RWPE1 (cell line): ENCODE results near the gene TANGO6.

Experiments used
- CTCF ChIA-PET: fragments of 350-600 bp; sonication (Branson Sonifier 250); formaldehyde crosslinking; extraction: SDS; loops from one replicate; lab custom pipeline; 2021; lab: Yijun Ruan, JAX
- POLR2A ChIA-PET: fragments of 400-600 bp; formaldehyde crosslinking; extraction: SDS; loops from one replicate; lab custom pipeline; 2020; ENCODE audit warnings: antibody characterized with exemption; ENCODE audit not compliant: low non-redundant PET; lab: Yijun Ruan, JAX
- DNase-seq: peaks from one replicate; pipeline ENCODE4 v3.0.0; 2012; ENCODE audit warnings: low spot score
- H3K27ac ChIP-seq: fragments of 450-650 bp; 2 replicates; pipeline ENCODE4 v1.5.1; 2017
- TF ChIP-seq, protein P1 (sequence below): fragments of 450-650 bp; conservative IDR thresholded peaks from 2 replicates; pipeline ENCODE4 v1.5.1; 2017; ENCODE audit warnings: low read depth, mild to moderate bottlenecking

TANGO6 gene

DNA sequence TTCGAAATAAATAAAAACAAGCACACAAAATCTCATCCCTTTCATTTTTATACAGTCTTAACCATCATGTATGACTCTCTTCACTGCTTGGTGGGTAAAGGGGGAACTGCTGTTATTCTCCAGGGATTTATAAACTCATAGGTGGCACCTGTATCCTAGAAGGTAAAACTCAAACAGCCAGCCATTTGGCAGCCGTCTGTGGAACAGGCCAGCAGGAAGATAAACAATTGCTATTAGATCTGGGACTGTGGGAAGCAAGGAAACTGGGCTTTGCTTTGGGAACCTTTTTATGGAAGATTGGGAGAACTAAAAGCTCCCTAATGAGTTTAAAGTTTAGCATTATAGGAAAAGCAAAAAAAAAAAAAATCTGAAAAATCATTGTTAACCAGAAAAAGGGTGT, 126.0 kb downstream of the TANGO6 start:
- H3K27ac ChIP-seq = no peak overlapping the region
- no peak for DNase-seq
- TF ChIP-seq, protein P1, sequence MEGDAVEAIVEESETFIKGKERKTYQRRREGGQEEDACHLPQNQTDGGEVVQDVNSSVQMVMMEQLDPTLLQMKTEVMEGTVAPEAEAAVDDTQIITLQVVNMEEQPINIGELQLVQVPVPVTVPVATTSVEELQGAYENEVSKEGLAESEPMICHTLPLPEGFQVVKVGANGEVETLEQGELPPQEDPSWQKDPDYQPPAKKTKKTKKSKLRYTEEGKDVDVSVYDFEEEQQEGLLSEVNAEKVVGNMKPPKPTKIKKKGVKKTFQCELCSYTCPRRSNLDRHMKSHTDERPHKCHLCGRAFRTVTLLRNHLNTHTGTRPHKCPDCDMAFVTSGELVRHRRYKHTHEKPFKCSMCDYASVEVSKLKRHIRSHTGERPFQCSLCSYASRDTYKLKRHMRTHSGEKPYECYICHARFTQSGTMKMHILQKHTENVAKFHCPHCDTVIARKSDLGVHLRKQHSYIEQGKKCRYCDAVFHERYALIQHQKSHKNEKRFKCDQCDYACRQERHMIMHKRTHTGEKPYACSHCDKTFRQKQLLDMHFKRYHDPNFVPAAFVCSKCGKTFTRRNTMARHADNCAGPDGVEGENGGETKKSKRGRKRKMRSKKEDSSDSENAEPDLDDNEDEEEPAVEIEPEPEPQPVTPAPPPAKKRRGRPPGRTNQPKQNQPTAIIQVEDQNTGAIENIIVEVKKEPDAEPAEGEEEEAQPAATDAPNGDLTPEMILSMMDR = no peak
- CTCF ChIA-PET = no interaction called here
- POLR2A ChIA-PET = no interaction called here

GRCh38 chr16:68972013-68972412, 128.7 kb downstream of the TANGO6 start:
- ChIA-PET CTCF (interaction anchor here (0.6 kb wide), 1 partner anchor 332 kb away, joined by 4 read pairs; no protein-coding TSS in a partner anchor), POLR2A (no interaction called here)
- H3K27ac ChIP-seq = no peak overlapping the region
- TF ChIP-seq, protein P1 = no peak
- DNase-seq = no peak

DNA sequence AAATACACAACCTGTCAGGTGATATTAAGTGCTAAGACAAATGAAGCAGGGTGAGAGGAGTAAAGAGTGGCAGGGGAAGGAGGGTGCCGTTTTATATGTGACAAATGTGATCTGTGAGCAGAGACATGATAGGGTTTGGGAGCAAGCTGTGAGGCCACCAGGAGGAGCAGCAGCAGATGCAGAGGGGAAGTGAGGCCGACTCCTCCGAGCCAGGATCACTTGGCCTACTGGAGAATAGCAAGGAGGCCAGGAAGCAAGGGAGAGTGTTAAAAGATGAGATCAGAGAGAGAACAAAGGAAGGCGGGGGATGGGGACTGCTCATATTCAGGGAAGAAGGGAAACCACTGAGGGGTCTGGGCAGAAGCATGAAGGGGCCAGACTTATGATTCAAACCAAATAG, 129.4 kb downstream of the TANGO6 start:
- no peak overlapping the region for H3K27ac ChIP-seq
- ChIA-PET CTCF (interaction anchor here (0.6 to 1.0 kb wide), 2 partner anchors 133 to 331 kb away, joined by 3 to 4 read pairs; partner anchors contain the start of gene HAS3), POLR2A (no interaction called here)
- TF ChIP-seq, protein P1 = no peak
- no peak for DNase-seq

DNA sequence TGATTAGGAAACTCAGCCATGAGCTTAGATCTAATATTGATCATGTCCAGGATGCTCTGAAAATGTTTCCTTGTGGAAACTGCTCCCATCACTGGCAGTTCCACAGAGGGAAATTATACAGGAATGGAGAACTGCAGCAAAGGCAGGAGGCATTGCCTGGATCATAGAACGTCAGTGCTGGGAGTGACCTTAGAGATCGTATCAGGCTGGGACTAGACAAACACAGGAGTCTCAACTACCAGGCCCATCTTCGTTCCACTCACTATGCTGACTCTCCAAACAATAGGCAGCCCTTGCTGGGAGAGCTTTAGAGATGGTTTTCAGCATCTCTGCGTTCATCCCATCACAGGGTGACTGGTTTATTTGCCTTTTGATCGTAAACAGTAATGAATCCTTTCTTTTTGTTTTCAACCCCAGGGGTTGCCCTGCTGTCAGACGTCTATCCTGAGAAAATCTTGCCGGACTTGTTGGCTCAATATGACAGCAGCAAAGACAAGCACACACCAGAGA, 130.3 kb downstream of the TANGO6 start:
- DNase-seq = no peak
- POLR2A ChIA-PET = no interaction called here
- CTCF ChIA-PET = interaction anchor here (1.0 kb wide), 1 partner anchor 132 kb away, joined by 3 read pairs; the partner anchor contains the start of gene HAS3
- TF ChIP-seq, protein P1 = no peak
- H3K27ac ChIP-seq = no peak overlapping the region

DNA sequence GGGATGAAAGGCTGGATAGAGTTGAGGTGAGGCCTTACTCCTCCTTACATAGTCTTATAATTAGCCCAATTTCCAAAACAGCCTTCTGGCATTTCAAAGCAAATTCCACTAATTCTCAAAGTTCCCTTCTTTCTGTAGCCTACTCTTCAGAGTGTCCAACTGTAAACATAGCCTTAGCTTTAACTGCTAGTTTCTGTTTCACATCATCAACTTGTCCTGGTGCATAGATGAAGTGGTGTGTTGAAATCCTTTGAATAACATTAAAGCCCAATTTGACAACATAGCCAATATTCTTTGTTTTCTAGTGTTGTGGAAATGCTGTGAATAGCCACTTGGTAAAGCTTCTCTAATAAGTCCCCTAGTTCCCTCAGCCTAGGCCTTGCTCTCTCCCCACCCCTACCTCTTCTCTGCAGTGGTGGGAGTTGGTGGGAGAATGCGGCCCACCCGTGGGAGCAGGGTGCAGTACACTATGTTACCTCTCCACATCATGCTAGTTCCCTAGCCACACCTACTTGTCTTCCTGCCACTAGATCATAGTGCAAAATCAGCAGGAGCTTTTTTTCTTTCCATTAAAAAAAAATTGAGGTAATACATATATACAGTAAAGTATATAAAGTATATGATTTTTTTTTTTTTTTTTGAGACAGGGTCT, 135.1 kb downstream of the TANGO6 start:
- no peak overlapping the region for H3K27ac ChIP-seq
- ChIA-PET POLR2A (no interaction called here), CTCF (no interaction called here)
- TF ChIP-seq, protein P1 = no peak
- no peak for DNase-seq

DNA sequence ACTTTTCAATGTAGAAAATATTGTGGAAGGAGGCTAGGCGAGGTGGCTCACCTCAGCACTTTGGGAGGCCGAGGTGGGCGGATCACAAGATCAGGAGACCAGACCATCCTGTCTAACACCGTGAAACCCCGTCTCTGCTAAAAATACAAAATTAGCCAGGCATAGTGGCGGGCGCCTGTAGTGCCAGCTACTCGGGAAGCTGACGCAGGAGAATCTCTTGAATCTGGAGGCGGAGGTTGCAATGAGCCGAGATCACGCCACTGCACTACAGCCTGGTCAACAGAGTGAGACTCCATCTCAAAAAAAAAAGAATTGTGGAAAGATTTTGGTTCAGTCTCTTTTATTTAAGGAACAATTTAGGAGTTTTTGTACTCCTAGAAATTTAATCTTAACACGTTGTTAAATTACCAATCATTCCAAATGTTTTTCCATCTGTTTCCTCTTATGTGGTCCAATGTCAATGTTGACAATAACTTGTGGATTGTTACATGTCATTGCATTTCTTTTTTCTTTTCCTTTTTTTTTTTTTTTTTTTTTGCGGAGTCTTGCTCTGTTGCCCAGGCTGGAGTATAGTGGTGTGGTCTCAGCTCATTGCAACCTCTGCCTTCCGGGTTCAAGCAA, 137.5 kb downstream of the TANGO6 start:
- ChIA-PET CTCF (no interaction called here), POLR2A (interaction anchor here (0.7 kb wide), 1 partner anchor 12 kb away, joined by 4 read pairs; no protein-coding TSS in a partner anchor)
- no peak overlapping the region for H3K27ac ChIP-seq
- no peak for DNase-seq
- TF ChIP-seq, protein P1 = no peak
